ENCODE data around the gene TPM2. TPM values are rescaled to one million over a fixed set of nuclear protein-coding genes. Genes with fewer than 3 reads are reported as not detected.

The TPM2 gene
- total RNA-seq, 1 donor from 2014 or later, result 188 TPM

DNA sequence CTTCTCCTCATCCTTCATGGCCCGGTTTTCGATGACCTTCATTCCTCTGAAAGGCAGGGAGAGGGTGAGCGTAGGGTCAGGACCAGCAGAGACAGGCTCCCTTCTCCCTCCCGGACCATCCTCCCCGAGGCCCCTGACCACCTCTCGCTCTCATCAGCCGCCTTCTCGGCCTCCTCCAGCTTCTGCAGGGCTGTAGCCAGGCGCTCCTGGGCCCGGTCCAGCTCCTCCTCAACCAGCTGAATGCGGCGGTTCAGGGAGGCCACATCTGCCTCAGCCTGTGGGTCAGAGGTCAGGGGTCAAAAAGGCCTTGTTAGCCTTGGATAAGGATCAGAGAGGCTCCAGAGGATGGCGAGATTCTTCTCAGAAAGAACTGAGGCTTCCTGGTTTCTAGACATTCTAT, 4.2 kb downstream of the TPM2 start:
- Mint-ChIP-seq H3K27ac (ENCODE audit: unreplicated experiment) (no peak overlapping the region), H3K4me1 (ENCODE audit: low read depth, unreplicated experiment) (peaks cover 30% of the 10 kb centered on the region), H3K36me3 (ENCODE audit: unreplicated experiment) (no peaks in the 10 kb centered on the region), H3K27me3 (ENCODE audit: unreplicated experiment) (peaks cover 10% of the 10 kb centered on the region), H3K4me3 (ENCODE audit: unreplicated experiment) (no peak overlapping the region), H3K9me3 (ENCODE audit: unreplicated experiment) (peaks cover 12% of the 10 kb centered on the region)
- TF ChIP-seq, protein P1, sequence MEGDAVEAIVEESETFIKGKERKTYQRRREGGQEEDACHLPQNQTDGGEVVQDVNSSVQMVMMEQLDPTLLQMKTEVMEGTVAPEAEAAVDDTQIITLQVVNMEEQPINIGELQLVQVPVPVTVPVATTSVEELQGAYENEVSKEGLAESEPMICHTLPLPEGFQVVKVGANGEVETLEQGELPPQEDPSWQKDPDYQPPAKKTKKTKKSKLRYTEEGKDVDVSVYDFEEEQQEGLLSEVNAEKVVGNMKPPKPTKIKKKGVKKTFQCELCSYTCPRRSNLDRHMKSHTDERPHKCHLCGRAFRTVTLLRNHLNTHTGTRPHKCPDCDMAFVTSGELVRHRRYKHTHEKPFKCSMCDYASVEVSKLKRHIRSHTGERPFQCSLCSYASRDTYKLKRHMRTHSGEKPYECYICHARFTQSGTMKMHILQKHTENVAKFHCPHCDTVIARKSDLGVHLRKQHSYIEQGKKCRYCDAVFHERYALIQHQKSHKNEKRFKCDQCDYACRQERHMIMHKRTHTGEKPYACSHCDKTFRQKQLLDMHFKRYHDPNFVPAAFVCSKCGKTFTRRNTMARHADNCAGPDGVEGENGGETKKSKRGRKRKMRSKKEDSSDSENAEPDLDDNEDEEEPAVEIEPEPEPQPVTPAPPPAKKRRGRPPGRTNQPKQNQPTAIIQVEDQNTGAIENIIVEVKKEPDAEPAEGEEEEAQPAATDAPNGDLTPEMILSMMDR (IDR thresholded peaks at IDR 0.05; ENCODE audit: partially characterized antibody, unreplicated experiment), result no peak
- no peak for DNase-seq

DNA sequence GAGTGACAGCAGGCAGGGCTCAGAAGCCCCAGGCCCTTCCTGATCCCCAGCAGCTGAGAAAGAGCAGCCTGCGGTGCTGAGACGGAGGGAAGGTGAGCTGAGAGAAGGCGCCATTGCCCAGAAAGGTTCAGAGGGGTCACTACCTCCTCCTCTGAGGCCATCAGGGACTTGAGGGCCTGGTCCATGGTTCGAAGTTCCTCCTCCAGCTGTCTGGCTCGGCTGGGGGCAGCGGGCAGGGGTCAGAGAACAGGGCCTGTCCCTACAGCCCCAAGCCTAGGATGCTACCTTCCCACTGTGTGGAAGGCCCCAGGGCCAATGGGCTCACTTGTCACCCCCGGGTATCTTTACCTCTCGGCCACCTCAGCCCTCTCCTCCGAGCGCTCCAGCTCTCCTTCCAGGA, 4.8 kb downstream of the TPM2 start:
- Mint-ChIP-seq H3K4me1 (ENCODE audit: low read depth, unreplicated experiment) (peaks cover 30% of the 10 kb centered on the region), H3K36me3 (ENCODE audit: unreplicated experiment) (no peaks in the 10 kb centered on the region)
- TF ChIP-seq, protein P1 (IDR thresholded peaks at IDR 0.05; ENCODE audit: partially characterized antibody, unreplicated experiment), result no peak

DNA sequence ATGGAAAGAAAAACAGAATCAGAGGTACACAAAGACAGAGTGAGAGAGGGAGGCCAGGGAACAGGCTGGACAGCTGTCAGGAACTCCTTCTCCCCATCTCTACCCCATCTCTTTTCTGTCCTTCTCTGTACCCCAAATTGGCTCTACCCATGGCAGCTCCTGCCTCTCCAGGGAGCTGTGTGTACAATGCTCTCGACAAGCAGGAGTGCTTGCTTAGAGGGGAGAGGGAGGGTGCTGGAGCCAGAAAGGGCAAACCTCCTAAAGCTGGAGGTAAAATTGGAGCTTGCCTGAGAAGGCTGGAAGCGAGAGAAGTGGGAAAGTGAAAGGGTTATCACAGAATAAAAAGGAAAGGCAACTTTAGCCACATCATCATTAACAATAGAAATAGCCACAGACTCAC, 6.4 kb downstream of the TPM2 start:
- peaks cover 9% of the 10 kb centered on the region for H3K9me3 Mint-ChIP-seq (ENCODE audit: unreplicated experiment)
- no peak for DNase-seq
- TF ChIP-seq, protein P1 (IDR thresholded peaks at IDR 0.05; ENCODE audit: partially characterized antibody, unreplicated experiment), result no peak
- H3K27ac Mint-ChIP-seq (ENCODE audit: unreplicated experiment), result peak overlapping the region; percentile 8
- no peaks in the 10 kb centered on the region for H3K36me3 Mint-ChIP-seq (ENCODE audit: unreplicated experiment)
- H3K4me3 Mint-ChIP-seq (ENCODE audit: unreplicated experiment), result no peak overlapping the region
- peaks cover 21% of the 10 kb centered on the region for H3K4me1 Mint-ChIP-seq (ENCODE audit: low read depth, unreplicated experiment)
- peaks cover 10% of the 10 kb centered on the region for H3K27me3 Mint-ChIP-seq (ENCODE audit: unreplicated experiment)

More for the DNA sequence above, 4.8 kb downstream of the TPM2 start:
- no peak overlapping the region for H3K27ac Mint-ChIP-seq (ENCODE audit: unreplicated experiment)
- DNase-seq, result no peak
- H3K4me3 Mint-ChIP-seq (ENCODE audit: unreplicated experiment), result no peak overlapping the region
- peaks cover 10% of the 10 kb centered on the region for H3K27me3 Mint-ChIP-seq (ENCODE audit: unreplicated experiment)
- peaks cover 12% of the 10 kb centered on the region for H3K9me3 Mint-ChIP-seq (ENCODE audit: unreplicated experiment)

DNA sequence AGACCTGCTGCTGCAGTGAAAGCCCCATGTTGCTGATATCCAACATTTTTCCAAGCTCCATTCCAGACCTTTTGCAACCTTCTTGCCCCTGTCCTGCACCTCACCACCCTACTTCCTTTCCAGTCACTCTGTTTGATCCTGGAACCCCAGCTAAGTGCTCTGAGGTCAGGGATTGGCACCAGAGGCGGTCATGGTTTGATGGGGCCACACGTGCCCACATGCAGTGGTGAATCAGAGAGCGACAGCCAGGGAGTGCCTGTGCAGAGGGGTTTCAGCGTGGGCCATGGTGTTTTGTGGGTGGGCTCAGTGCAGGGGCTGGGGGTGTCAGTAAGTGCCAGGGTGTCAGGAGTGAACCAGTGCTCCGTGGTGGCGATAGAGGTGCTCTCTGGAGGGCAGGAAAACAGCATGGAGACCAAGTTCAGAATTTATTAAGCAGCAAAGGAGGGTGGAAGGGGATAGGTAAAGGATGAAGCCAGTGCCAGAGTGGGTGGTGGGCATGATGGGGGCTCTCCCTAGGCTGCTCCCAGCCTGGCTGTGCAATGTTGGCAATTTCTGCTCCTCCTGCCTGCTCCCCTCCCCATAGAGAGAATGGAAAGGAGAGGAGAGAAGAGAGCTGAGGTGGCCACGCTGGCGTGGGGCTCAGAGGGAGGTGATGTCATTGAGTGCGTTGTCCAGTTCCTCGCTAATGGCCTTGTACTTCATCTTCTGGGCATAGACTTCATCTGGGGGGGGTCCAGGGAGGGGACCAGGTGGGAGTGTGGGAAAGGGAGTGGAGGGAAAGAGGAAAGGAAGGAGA, 7.0 kb downstream of the TPM2 start:
- no peak for DNase-seq
- peaks cover 19% of the 10 kb centered on the region for H3K4me1 Mint-ChIP-seq (ENCODE audit: low read depth, unreplicated experiment)
- H3K27ac Mint-ChIP-seq (ENCODE audit: unreplicated experiment), result peak overlapping the region; percentile 8
- no peak overlapping the region for H3K4me3 Mint-ChIP-seq (ENCODE audit: unreplicated experiment)
- TF ChIP-seq, protein P1 (IDR thresholded peaks at IDR 0.05; ENCODE audit: partially characterized antibody, unreplicated experiment), result no peak
- peaks cover 9% of the 10 kb centered on the region for H3K9me3 Mint-ChIP-seq (ENCODE audit: unreplicated experiment)
- H3K27me3 Mint-ChIP-seq (ENCODE audit: unreplicated experiment), result peaks cover 10% of the 10 kb centered on the region
- no peaks in the 10 kb centered on the region for H3K36me3 Mint-ChIP-seq (ENCODE audit: unreplicated experiment)

DNA sequence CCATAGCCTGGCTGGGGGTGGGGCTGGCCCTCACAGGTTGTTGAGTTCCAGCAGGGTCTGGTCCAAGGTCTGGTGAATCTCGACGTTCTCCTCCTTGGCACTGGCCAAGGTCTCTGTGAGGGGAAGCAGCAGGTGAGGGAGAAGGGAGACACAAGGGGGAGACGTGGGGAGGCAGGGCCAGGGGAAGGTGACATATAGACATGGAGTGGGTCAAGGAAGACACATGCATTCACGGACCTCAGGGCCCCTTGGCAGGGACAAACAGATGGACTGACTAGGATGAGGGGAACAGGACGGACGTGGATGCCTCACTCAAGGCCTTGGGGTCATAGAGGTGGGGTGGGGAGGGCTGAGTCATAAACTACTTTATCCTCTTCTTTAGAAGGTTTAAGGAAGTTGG, 7.7 kb downstream of the TPM2 start:
- TF ChIP-seq, protein P1 (IDR thresholded peaks at IDR 0.05; ENCODE audit: partially characterized antibody, unreplicated experiment), result no peak
- Mint-ChIP-seq H3K36me3 (ENCODE audit: unreplicated experiment) (no peaks in the 10 kb centered on the region), H3K4me3 (ENCODE audit: unreplicated experiment) (no peak overlapping the region)

More for the DNA sequence above, 7.7 kb downstream of the TPM2 start:
- peaks cover 10% of the 10 kb centered on the region for H3K27me3 Mint-ChIP-seq (ENCODE audit: unreplicated experiment)
- H3K9me3 Mint-ChIP-seq (ENCODE audit: unreplicated experiment), result peaks cover 9% of the 10 kb centered on the region
- DNase-seq, result no peak
- H3K4me1 Mint-ChIP-seq (ENCODE audit: low read depth, unreplicated experiment), result peaks cover 15% of the 10 kb centered on the region
- H3K27ac Mint-ChIP-seq (ENCODE audit: unreplicated experiment), result no peak overlapping the region

Data from glutamatergic neuron (in vitro differentiated cells).